ENCODE measurements around the gene MARK2. TPM values are rescaled to one million over a fixed set of nuclear protein-coding genes. Genes with fewer than 3 reads are reported as not detected.

MARK2 gene
- total and polyA plus RNA-seq, 8 donors, result 8.8 to 128 (median 19.3) TPM

GRCh38 chr11:63811522-63811921, 27.4 kb upstream of the MARK2 start:
- Histone ChIP-seq H3K27me3 (no peaks in the 10 kb centered on the region), H3K27ac (no peak overlapping the region), H3K9me3 (no peaks in the 10 kb centered on the region), H3K4me3 (no peak overlapping the region), H3K36me3 (peaks cover 3 to 5% (median 4%) of the 10 kb centered on the region in 4 donors), H3K4me1 (peaks cover 8 to 34% (median 28%) of the 10 kb centered on the region in 4 donors)
- DNase-seq, result no peak
- TF ChIP-seq CTCF (IDR thresholded peaks at IDR 0.05) (no peak), POLR2A (IDR thresholded peaks at IDR 0.05) (no peak), EP300 (IDR thresholded peaks at IDR 0.05) (no peak), POLR2AphosphoS5 (IDR thresholded peaks at IDR 0.05) (no peak)
- intact Hi-C loops (cut with DNase I; ENCODE audit: low total_unique reads), result no loop called here
- 79 to 92% (median 82%) methylated on average over 3 of the region's 3 CpGs for WGBS, 5 donors

GRCh38 chr11:63813035-63813562, 25.8 kb upstream of the MARK2 start, which contains the start of gene SPINDOC:
SPINDOC (plus strand) TSS chr11:63813456; CDS start chr11:63813687, 231 bp downstream.
- H3K27me3 ChIP-seq, result no peaks in the 10 kb centered on the region
- H3K4me1 ChIP-seq, result peaks cover 8 to 38% (median 28%) of the 10 kb centered on the region in 4 donors
- peak within 1 kb of the TSS; percentile 91 to 99 (median 95) for H3K4me3 ChIP-seq
- TF ChIP-seq POLR2AphosphoS5 (IDR thresholded peaks at IDR 0.05) (no peak), POLR2A (IDR thresholded peaks at IDR 0.05) (no peak), CTCF (IDR thresholded peaks at IDR 0.05) (no peak), EP300 (IDR thresholded peaks at IDR 0.05) (no peak)
- WGBS, 5 donors, result 0 to 3% (median 1%) methylated on average over 13 to 59 of the region's 65 CpGs
- peaks cover 13 to 19% (median 15%) of the 10 kb centered on the region in 4 donors for H3K36me3 ChIP-seq
- H3K27ac ChIP-seq, result peak within 1 kb of the TSS; percentile 66 to 88 (median 82)
- H3K9me3 ChIP-seq, result no peaks in the 10 kb centered on the region
- peak; percentile 80 to 91 for DNase-seq
- intact Hi-C loops (cut with DNase I; ENCODE audit: low total_unique reads), result no loop called here

- Histone ChIP-seq H3K4me3 (peak overlapping the region; percentile 91 to 99 (median 95)), H3K27ac (peak overlapping the region; percentile 66 to 88 (median 82)), H3K9me3 (no peaks in the 10 kb centered on the region), H3K36me3 (peaks cover 20 to 25% (median 22%) of the 10 kb centered on the region in 4 donors), H3K4me1 (peaks cover 8 to 38% (median 28%) of the 10 kb centered on the region in 4 donors), H3K27me3 (no peaks in the 10 kb centered on the region)
- no peak for TF ChIP-seq POLR2A (IDR thresholded peaks at IDR 0.05)
- TF ChIP-seq POLR2AphosphoS5 (IDR thresholded peaks at IDR 0.05), result no peak
- no peak for TF ChIP-seq EP300 (IDR thresholded peaks at IDR 0.05)
- no peak for TF ChIP-seq CTCF (IDR thresholded peaks at IDR 0.05)
- intact Hi-C loops (cut with DNase I; ENCODE audit: low total_unique reads), result no loop called here
- peak; percentile 33 to 86 for DNase-seq
- WGBS, 5 donors, result 0 to 1% (median 1%) methylated on average over 50 to 70 of the region's 74 CpGs
Measured at GRCh38 chr11:63813563-63814382, 25.1 kb upstream of the MARK2 start.

GRCh38 chr11:63814383-63814736, 24.6 kb upstream of the MARK2 start:
- H3K4me3 ChIP-seq, result peak overlapping the region; percentile 91 to 99 (median 95)
- peak overlapping the region in 3 of 5 donors; percentile 82 to 88 (median 85) for H3K27ac ChIP-seq
- no peak for TF ChIP-seq EP300 (IDR thresholded peaks at IDR 0.05)
- no peak for TF ChIP-seq POLR2A (IDR thresholded peaks at IDR 0.05)
- no peak for TF ChIP-seq CTCF (IDR thresholded peaks at IDR 0.05)
- no peak for TF ChIP-seq POLR2AphosphoS5 (IDR thresholded peaks at IDR 0.05)
- H3K27me3 ChIP-seq, result no peaks in the 10 kb centered on the region
- no peak for DNase-seq
- no peaks in the 10 kb centered on the region for H3K9me3 ChIP-seq
- 11 to 21% (median 19%) methylated on average over 7 of the region's 7 CpGs for WGBS, 5 donors
- intact Hi-C loops (cut with DNase I; ENCODE audit: low total_unique reads), result no loop called here
- H3K4me1 ChIP-seq, result peaks cover 8 to 38% (median 28%) of the 10 kb centered on the region in 4 donors
- peaks cover 25 to 31% (median 28%) of the 10 kb centered on the region in 4 donors for H3K36me3 ChIP-seq
